ENCODE data around the gene ZC3H10.
A peak's percentile ranks its signal among the peaks of the same experiment; 100 is the strongest.
"Not testable (repeated sequence)": the region's sequence is repeated elsewhere in the genome, so short reads cannot be mapped to it uniquely, and the experiment has no call there.

Gene ZC3H10, protein sequence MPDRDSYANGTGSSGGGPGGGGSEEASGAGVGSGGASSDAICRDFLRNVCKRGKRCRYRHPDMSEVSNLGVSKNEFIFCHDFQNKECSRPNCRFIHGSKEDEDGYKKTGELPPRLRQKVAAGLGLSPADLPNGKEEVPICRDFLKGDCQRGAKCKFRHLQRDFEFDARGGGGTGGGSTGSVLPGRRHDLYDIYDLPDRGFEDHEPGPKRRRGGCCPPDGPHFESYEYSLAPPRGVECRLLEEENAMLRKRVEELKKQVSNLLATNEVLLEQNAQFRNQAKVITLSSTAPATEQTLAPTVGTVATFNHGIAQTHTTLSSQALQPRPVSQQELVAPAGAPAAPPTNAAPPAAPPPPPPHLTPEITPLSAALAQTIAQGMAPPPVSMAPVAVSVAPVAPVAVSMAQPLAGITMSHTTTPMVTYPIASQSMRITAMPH

DNA sequence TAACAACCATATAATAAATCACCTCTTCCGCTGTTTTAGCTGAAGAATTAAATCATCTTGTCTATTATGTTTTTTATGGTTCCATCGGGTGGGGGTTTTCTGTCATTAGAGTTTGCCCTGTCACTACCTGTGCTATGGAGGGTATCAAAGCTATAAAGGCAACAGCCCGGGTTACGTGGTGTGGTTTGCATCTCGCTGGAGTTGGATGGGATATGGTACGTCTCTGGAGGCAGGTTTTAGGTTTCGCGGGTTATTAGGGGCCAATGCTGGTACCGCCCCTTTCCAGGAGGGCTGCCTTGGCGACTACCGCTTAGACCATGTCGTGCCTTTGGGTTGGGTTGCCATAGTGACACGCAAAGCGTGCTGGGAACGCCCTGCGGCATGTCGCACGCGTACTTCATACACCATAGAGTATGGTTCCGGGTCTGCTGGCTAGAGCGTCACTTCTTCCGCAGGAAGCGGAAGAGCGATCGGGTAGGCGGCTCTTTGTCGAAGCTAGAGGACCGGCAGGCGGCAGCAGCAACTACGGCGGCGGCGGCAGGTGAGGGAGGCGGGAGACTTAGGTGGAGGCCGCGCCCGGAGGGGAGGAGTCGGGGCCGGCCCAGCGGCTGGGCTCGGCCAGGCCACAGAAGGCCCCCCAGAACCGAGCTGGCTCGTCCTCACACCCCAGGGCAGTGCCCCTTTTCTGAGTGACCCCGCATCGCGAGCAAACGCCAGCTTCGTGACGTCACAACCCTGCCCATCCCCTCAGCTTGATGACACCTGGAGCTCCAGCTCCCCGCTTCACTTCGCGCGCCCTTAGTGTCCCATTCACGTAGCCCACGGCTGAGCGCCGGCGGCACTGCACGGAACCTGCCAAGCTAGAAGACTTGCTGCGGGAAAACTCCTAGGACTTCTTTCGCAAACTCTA is at the start of gene ZC3H10:
Gene ZC3H10 (plus strand): TSS at position 489 of the 910 bp plus-strand sequence. CDS start 2,297 bp downstream, outside the sequence.
- Histone ChIP-seq H3K9me3 (ENCODE audit: control insufficient read depth, insufficient read depth, low read depth, low read length) (no peaks in the 10 kb centered on the region), H3K4me1 (ENCODE audit: control insufficient read depth, insufficient read depth, low read length) (peaks cover 12% of the 10 kb centered on the region), H3K27me3 (ENCODE audit: control insufficient read depth, insufficient read depth, low read length) (no peaks in the 10 kb centered on the region), H3K9ac (ENCODE audit: low read length) (peak within 1 kb of the TSS; percentile 95), H3K4me3 (ENCODE audit: low read depth, low read length) (peak within 1 kb of the TSS; percentile 82), H3K36me3 (ENCODE audit: control insufficient read depth, insufficient read depth, low read length) (peaks cover 38% of the 10 kb centered on the region), H3K27ac (ENCODE audit: low read depth, low read length) (peak within 1 kb of the TSS; percentile 75)

DNA sequence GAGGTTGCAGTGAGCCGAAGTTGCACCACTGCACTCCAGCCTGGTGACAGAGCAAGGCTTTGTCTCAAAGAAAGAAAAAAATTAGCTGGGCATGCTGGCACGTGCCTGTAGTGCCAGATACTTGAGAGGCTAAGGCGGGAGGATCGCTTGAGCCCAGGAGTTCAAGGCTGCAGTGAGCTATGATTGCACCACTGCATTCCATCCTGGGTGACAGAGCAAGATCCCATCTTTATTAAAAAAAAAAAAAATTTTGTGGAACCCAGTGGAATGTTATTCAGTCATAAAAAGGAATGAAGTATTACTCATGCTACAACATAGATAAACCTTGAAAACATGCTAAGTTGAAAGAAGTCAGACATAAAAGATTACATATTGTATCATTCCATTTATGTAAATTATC is 46.4 kb upstream of the ZC3H10 start:
- no peaks in the 10 kb centered on the region for H3K27me3 ChIP-seq (ENCODE audit: control insufficient read depth, insufficient read depth, low read length)
- no peaks in the 10 kb centered on the region for H3K36me3 ChIP-seq (ENCODE audit: control insufficient read depth, insufficient read depth, low read length)
- H3K27ac ChIP-seq (ENCODE audit: low read depth, low read length): no peak overlapping the region
- H3K4me3 ChIP-seq (ENCODE audit: low read depth, low read length): no peak overlapping the region
- H3K9ac ChIP-seq (ENCODE audit: low read length): no peak overlapping the region
- H3K4me1 ChIP-seq (ENCODE audit: control insufficient read depth, insufficient read depth, low read length): no peaks in the 10 kb centered on the region
- no peaks in the 10 kb centered on the region; the same call in 1 of the 2 replicates for H3K9me3 ChIP-seq (ENCODE audit: control insufficient read depth, insufficient read depth, low read depth, low read length)

DNA sequence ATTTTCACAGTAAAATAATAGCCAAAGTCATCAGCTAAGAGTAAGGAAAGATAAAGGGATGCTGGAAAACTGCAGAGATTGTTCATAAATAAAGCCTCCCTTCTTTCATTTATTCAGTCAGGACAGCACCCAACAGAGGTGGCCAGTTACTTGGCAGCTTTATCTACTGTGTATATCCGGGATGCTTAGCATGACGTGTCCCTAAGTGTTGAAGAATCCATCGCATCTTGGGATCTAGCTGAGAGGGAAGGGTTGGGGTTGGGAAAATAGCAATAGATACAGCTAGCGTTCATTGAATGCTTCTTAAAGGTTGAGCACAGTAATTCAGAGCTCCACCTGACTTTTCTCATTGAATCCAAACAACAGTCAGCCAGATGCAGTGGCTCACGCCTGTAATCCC is 43.7 kb upstream of the ZC3H10 start:
- Histone ChIP-seq H3K36me3 (ENCODE audit: control insufficient read depth, insufficient read depth, low read length) (no peaks in the 10 kb centered on the region), H3K27me3 (ENCODE audit: control insufficient read depth, insufficient read depth, low read length) (no peaks in the 10 kb centered on the region), H3K9ac (ENCODE audit: low read length) (no peak overlapping the region), H3K4me3 (ENCODE audit: low read depth, low read length) (no peak overlapping the region), H3K9me3 (ENCODE audit: control insufficient read depth, insufficient read depth, low read depth, low read length) (peaks cover 3% of the 10 kb centered on the region; the same call in 1 of the 2 replicates), H3K27ac (ENCODE audit: low read depth, low read length) (no peak overlapping the region), H3K4me1 (ENCODE audit: control insufficient read depth, insufficient read depth, low read length) (peaks cover 4% of the 10 kb centered on the region)

DNA sequence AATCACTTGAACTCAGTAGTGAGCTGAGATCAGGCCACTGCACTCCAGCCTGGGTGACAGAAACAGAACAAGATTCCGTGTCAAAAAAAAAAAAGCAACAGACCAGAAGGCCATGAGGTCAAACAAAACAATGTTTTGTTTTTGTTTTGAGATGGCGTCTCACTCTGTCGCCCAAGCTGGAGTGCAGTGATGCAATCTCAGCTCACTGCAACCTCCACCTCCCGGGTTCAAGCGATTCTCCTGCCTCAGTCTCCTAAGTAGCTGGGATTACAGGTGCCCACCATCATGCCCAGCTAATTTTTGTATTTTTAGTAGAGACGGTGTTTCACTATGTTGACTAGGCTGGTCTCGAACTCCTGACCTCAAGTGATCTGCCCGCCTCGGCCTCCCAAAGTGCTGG is 40.1 kb upstream of the ZC3H10 start:
- H3K27ac ChIP-seq (ENCODE audit: low read depth, low read length); H3K4me3 ChIP-seq (ENCODE audit: low read depth, low read length); H3K9me3 ChIP-seq (ENCODE audit: control insufficient read depth, insufficient read depth, low read depth, low read length); H3K9ac ChIP-seq (ENCODE audit: low read length); H3K27me3 ChIP-seq (ENCODE audit: control insufficient read depth, insufficient read depth, low read length); H3K36me3 ChIP-seq (ENCODE audit: control insufficient read depth, insufficient read depth, low read length): not testable (repeated sequence)
- peaks cover 24% of the 10 kb centered on the region for H3K4me1 ChIP-seq (ENCODE audit: control insufficient read depth, insufficient read depth, low read length)

DNA sequence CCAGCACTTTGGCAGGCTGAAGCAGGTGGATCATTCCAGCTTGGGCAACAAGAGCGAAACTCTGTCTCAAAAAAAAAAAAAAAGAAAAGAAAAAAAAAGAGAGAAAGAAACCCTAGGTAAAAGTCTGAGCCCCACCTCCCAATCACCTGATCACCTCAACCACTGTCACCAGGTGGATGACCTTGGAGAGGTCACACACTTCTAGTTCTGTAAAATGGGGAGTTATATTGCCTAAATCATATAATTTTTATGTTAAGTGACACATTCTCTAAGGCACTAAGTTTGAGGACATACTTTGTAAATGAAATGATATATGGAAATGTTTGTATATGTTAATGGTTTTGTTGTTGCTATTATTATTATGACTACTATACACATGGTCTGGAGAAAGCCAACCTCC is 39.6 kb upstream of the ZC3H10 start:
- H3K9ac ChIP-seq (ENCODE audit: low read length): peak overlapping the region; percentile 74
- H3K4me3 ChIP-seq (ENCODE audit: low read depth, low read length): peak overlapping the region; percentile 85
- peaks cover 6% of the 10 kb centered on the region; the same call in 1 of the 2 replicates for H3K27me3 ChIP-seq (ENCODE audit: control insufficient read depth, insufficient read depth, low read length)
- H3K27ac ChIP-seq (ENCODE audit: low read depth, low read length): no peak overlapping the region
- H3K4me1 ChIP-seq (ENCODE audit: control insufficient read depth, insufficient read depth, low read length): peaks cover 24% of the 10 kb centered on the region
- H3K36me3 ChIP-seq (ENCODE audit: control insufficient read depth, insufficient read depth, low read length): no peaks in the 10 kb centered on the region; the same call in 1 of the 2 replicates
- H3K9me3 ChIP-seq (ENCODE audit: control insufficient read depth, insufficient read depth, low read depth, low read length): peaks cover 3% of the 10 kb centered on the region; the same call in 1 of the 2 replicates

DNA sequence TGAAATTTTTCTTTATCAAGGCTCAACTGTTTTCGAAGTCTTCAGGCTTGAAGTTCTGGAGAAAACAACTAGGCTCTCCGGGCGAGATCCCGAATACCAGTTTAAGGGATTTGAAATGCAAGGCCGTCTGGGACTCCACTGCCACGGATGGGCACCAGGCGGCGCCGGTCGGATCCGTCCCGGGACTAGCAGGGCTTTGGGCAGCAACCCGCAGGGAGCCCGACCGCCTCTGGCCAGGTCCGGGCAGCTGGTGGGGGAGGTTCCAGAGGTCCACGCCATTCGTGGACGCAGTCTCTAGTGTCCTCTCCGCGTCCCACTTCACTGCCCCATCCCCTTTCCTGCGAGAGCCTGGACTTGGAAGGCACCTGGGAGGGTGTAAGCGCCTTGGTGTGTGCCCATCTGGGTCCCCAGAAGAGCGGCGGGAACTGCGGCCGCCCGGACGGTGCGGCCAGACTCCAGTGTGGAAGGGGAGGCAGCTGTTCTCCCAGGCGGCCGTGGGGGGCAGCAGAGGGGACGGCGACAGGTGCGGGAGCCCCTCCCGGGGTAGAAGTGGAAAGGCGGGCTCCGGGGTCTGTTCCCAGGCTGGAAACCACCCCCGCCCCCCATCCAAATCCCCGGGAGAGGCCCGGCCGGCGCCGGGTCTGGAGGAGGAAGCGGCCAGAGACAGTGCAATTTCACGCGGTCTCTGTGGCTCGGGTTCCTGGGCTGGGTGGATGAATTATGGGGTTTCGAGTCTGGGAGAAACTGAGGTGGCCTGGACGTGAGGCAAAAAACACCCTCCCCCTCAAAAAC is 38.9 kb upstream of the ZC3H10 start:
- H3K36me3 ChIP-seq (ENCODE audit: control insufficient read depth, insufficient read depth, low read length): peaks cover 6% of the 10 kb centered on the region; the same call in 1 of the 2 replicates
- H3K9ac ChIP-seq (ENCODE audit: low read length): peak overlapping the region; percentile 84
- H3K27ac ChIP-seq (ENCODE audit: low read depth, low read length): peak overlapping the region; percentile 86
- peaks cover 3% of the 10 kb centered on the region; the same call in 1 of the 2 replicates for H3K9me3 ChIP-seq (ENCODE audit: control insufficient read depth, insufficient read depth, low read depth, low read length)
- H3K27me3 ChIP-seq (ENCODE audit: control insufficient read depth, insufficient read depth, low read length): peaks cover 6% of the 10 kb centered on the region; the same call in 1 of the 2 replicates
- peak overlapping the region; percentile 85 for H3K4me3 ChIP-seq (ENCODE audit: low read depth, low read length)
- H3K4me1 ChIP-seq (ENCODE audit: control insufficient read depth, insufficient read depth, low read length): peaks cover 24% of the 10 kb centered on the region

DNA sequence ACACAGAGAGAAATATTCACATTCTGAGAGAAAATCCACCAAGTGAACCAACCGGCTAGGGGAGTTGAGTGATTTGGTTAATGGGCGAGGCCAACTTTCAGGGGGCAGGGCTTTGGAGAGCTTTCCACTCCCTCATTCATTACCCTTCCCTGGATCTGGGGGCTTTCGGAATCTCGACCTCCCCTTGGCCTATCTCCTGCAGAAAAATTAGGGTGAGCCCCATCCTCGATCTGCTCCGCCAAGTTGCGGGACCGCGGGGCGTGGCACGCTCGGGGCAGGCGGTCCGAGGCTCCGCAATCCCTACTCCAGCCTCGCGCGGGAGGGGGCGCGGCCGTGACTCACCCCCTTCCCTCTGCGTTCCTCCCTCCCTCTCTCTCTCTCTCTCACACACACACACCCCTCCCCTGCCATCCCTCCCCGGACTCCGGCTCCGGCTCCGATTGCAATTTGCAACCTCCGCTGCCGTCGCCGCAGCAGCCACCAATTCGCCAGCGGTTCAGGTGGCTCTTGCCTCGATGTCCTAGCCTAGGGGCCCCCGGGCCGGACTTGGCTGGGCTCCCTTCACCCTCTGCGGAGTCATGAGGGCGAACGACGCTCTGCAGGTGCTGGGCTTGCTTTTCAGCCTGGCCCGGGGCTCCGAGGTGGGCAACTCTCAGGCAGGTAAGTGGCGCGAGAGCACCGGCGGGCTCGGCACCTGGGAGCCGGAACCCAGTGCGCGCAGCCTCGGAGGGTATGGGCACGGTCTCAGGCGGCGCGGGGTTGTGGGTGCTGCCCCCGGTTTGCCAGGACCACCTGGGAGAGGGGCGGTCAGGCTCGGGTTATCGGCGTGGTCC is 38.1 kb upstream of the ZC3H10 start, which contains the start of gene ERBB3:
Gene ERBB3 (plus strand): TSS at position 443 of the 833 bp plus-strand sequence. CDS start 136 bp downstream, at position 579.
- H3K4me1 ChIP-seq (ENCODE audit: control insufficient read depth, insufficient read depth, low read length): peaks cover 24% of the 10 kb centered on the region
- peaks cover 6% of the 10 kb centered on the region; the same call in 1 of the 2 replicates for H3K27me3 ChIP-seq (ENCODE audit: control insufficient read depth, insufficient read depth, low read length)
- H3K9ac ChIP-seq (ENCODE audit: low read length): peak within 1 kb of the TSS; percentile 84
- H3K27ac ChIP-seq (ENCODE audit: low read depth, low read length): peak within 1 kb of the TSS; percentile 86
- peaks cover 10% of the 10 kb centered on the region for H3K36me3 ChIP-seq (ENCODE audit: control insufficient read depth, insufficient read depth, low read length)
- peak within 1 kb of the TSS; percentile 85 for H3K4me3 ChIP-seq (ENCODE audit: low read depth, low read length)
- peaks cover 3% of the 10 kb centered on the region; the same call in 1 of the 2 replicates for H3K9me3 ChIP-seq (ENCODE audit: control insufficient read depth, insufficient read depth, low read depth, low read length)

DNA sequence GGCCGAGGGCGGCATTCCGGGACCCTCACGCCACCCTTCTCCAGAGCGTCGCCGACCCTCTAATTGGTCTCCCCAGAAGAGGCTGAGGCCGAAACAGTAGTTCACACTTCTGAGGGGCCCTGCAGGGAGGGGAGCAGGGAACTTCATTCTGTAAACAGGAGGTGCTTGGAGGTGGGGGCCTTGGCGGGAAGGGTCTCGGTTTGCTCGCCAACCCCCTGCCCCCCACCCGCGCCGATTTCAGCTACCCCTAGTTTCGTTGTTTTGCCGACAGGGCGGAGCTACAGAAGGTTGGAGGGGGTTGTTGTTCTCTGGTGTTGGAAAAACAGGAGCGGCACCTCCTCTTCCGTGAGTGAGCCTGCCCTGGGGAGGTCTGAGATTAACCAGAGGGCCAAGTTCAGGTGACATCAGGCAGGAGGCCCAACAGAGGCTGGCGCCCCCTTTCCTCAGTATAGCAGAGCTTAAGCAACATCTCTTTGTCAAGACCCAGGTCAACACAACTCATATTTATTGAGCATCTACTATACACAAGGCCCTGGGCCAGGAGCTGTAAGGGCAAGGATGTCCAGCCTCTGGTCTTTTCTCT is 37.4 kb upstream of the ZC3H10 start:
- H3K9me3 ChIP-seq (ENCODE audit: control insufficient read depth, insufficient read depth, low read depth, low read length): peaks cover 3% of the 10 kb centered on the region; the same call in 1 of the 2 replicates
- H3K4me3 ChIP-seq (ENCODE audit: low read depth, low read length): peak overlapping the region; percentile 85
- peaks cover 6% of the 10 kb centered on the region; the same call in 1 of the 2 replicates for H3K27me3 ChIP-seq (ENCODE audit: control insufficient read depth, insufficient read depth, low read length)
- peaks cover 14% of the 10 kb centered on the region for H3K36me3 ChIP-seq (ENCODE audit: control insufficient read depth, insufficient read depth, low read length)
- H3K9ac ChIP-seq (ENCODE audit: low read length): peak overlapping the region; percentile 84
- H3K27ac ChIP-seq (ENCODE audit: low read depth, low read length): peak overlapping the region; percentile 86
- peaks cover 24% of the 10 kb centered on the region for H3K4me1 ChIP-seq (ENCODE audit: control insufficient read depth, insufficient read depth, low read length)
